ENCODE measurements around the gene FAM229B.
"Not testable (repeated sequence)": the region's sequence is repeated elsewhere in the genome, so short reads cannot be mapped to it uniquely, and the experiment has no call there.

- not testable (repeated sequence) for TF ChIP-seq CTCF (IDR thresholded peaks at IDR 0.05; ENCODE audit: insufficient read depth, low read depth, low read length); EZH2 (IDR thresholded peaks at IDR 0.05; ENCODE audit: insufficient read depth, low read length)
Observed at GRCh38 chr6:112106026-112106425, 18.6 kb downstream of the FAM229B start.
